GM12875 (cell line): ENCODE results near the gene SPEF2.
"Not testable (repeated sequence)": the region's sequence is repeated elsewhere in the genome, so short reads cannot be mapped to it uniquely, and the experiment has no call there.

Experiments
- H3K4me3 ChIP-seq: one replicate; pipeline ENCODE4 v1.5.1; 2011; ENCODE audit warnings: low read depth, low read length, control low read depth
- CTCF ChIP-seq: IDR thresholded peaks from 2 replicates; pipeline ENCODE4 v1.5.1; 2011; ENCODE audit warnings: low read depth, mild to moderate bottlenecking, control low read depth, inconsistent platforms, low read length, moderate library complexity, borderline replicate concordance; ENCODE audit not compliant: insufficient read depth

Gene SPEF2

GRCh38 chr5:35668794-35669193 is 51.1 kb downstream of the SPEF2 start:
- no peak for TF ChIP-seq CTCF
- no peak overlapping the region for H3K4me3 ChIP-seq

- TF ChIP-seq CTCF: no peak
- no peak overlapping the region for H3K4me3 ChIP-seq
Observed at GRCh38 chr5:35671541-35672295, 54.1 kb downstream of the SPEF2 start.

GRCh38 chr5:35672296-35672655 is 54.6 kb downstream of the SPEF2 start:
- H3K4me3 ChIP-seq: not testable (repeated sequence)

- H3K4me3 ChIP-seq: no peak overlapping the region
- TF ChIP-seq CTCF: no peak
Observed at GRCh38 chr5:35672995-35673394, 55.3 kb downstream of the SPEF2 start.

GRCh38 chr5:35674049-35674448 is 56.4 kb downstream of the SPEF2 start:
- no peak overlapping the region for H3K4me3 ChIP-seq
- no peak for TF ChIP-seq CTCF

- TF ChIP-seq CTCF: no peak
Observed at GRCh38 chr5:35675392-35675791, 57.7 kb downstream of the SPEF2 start.

GRCh38 chr5:35677878-35678277 is 60.2 kb downstream of the SPEF2 start:
- H3K4me3 ChIP-seq: no peak overlapping the region
- TF ChIP-seq CTCF: no peak

More at GRCh38 chr5:35675392-35675791, 57.7 kb downstream of the SPEF2 start:
- H3K4me3 ChIP-seq: no peak overlapping the region

- no peak overlapping the region for H3K4me3 ChIP-seq
- no peak for TF ChIP-seq CTCF
Observed at GRCh38 chr5:35678661-35679060, 61.0 kb downstream of the SPEF2 start.
